Thoracic aorta (tissue), 2 donors: ENCODE data around the gene DFFB. TPM values are rescaled to one million over a fixed set of nuclear protein-coding genes. Genes with fewer than 3 reads are reported as not detected.

ENCODE experiments used
- ATAC-seq: fragments of 150-250 bp; one replicate; pipeline ENCODE4 v1.8.0; 2017; ENCODE audit warnings: low read depth; ENCODE audit not compliant: insufficient number of reproducible peaks, low FRiP score
- DNase-seq: peaks from one replicate; pipeline ENCODE4 v3.0.0-alpha.2; 2020; ENCODE audit warnings: low spot score
- H3K27ac ChIP-seq, 2 donors: fragments of 200-600 bp; sonication (generic); 1 replicate in 1 of 2; 2 replicates in 1 of 2; pipeline ENCODE4 v1.5.1; 2016; ENCODE audit warnings: mild to moderate bottlenecking in 2 of 2, moderate library complexity in 2 of 2
- H3K27me3 ChIP-seq: fragments of 200-600 bp; sonication (generic); replicated peaks from 2 replicates; pipeline ENCODE4 v1.6.0; 2016; ENCODE audit warnings: mild to moderate bottlenecking; ENCODE audit not compliant: insufficient read depth
- H3K36me3 ChIP-seq: fragments of 200-600 bp; sonication (generic); one replicate; pipeline ENCODE4 v1.5.1; 2016
- H3K4me1 ChIP-seq, 2 donors: fragments of 200-600 bp; sonication (generic); 1 replicate in 1 of 2; 2 replicates in 1 of 2; pipeline versions ENCODE4 v1.5.1 to v1.6.0; 2016; ENCODE audit warnings: low read depth in 2 of 2, mild to moderate bottlenecking in 1 of 2; ENCODE audit not compliant: control insufficient read depth in 1 of 2
- H3K4me3 ChIP-seq: fragments of 200-600 bp; sonication (generic); 2 replicates; pipeline ENCODE4 v1.5.1; 2016; ENCODE audit warnings: mild to moderate bottlenecking
- H3K9me3 ChIP-seq: fragments of 200-600 bp; sonication (generic); 2 replicates; pipeline ENCODE4 v1.5.1; 2016
- total RNA-seq, 2 donors: library from RNA; depleted of rRNA; stranded (reverse); fragments of >200 nt; gene quantifications; one replicate each; pipeline versions ENCODE4 v1.1.0 to v1.2.3, GENCODE V29; 2016
- TF ChIP-seq, protein P1 (sequence below): fragments of 200-600 bp; sonication (generic); IDR thresholded peaks from one replicate; pipeline ENCODE4 v1.5.1; 2019; ENCODE audit warnings: antibody characterized with exemption

Gene DFFB
- total RNA-seq, 2 donors from 2014 or later = 7.8 to 20.2 TPM

DNA sequence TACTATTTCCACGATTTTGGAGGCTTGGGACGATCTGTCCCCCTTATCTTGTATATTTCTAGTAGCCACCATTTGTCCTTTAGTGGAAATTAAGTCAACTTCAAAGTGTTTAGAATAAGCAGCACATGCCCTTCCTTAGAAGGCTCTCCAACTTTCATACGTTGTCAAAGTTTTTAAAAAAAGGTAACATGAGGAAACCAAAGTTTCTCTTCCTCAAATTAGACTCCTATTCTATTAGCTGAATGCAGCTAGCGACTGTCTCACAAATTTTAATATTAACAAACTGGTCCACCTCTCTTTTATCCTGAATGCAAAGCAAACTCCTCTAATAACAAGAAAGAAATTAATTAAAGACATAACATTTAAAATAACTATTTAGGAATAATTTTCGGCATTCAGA is 35.9 kb downstream of the DFFB start:
- TF ChIP-seq, protein P1, sequence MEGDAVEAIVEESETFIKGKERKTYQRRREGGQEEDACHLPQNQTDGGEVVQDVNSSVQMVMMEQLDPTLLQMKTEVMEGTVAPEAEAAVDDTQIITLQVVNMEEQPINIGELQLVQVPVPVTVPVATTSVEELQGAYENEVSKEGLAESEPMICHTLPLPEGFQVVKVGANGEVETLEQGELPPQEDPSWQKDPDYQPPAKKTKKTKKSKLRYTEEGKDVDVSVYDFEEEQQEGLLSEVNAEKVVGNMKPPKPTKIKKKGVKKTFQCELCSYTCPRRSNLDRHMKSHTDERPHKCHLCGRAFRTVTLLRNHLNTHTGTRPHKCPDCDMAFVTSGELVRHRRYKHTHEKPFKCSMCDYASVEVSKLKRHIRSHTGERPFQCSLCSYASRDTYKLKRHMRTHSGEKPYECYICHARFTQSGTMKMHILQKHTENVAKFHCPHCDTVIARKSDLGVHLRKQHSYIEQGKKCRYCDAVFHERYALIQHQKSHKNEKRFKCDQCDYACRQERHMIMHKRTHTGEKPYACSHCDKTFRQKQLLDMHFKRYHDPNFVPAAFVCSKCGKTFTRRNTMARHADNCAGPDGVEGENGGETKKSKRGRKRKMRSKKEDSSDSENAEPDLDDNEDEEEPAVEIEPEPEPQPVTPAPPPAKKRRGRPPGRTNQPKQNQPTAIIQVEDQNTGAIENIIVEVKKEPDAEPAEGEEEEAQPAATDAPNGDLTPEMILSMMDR = no peak
- Histone ChIP-seq H3K9me3 (peaks cover 6% of the 10 kb centered on the region), H3K27me3 (no peaks in the 10 kb centered on the region), H3K4me3 (no peak overlapping the region), H3K36me3 (peaks cover 18% of the 10 kb centered on the region), H3K27ac (no peak overlapping the region), H3K4me1 (peaks cover 0 to 6% of the 10 kb centered on the region in 2 donors)
- ATAC-seq = no peak
- no peak for DNase-seq

DNA sequence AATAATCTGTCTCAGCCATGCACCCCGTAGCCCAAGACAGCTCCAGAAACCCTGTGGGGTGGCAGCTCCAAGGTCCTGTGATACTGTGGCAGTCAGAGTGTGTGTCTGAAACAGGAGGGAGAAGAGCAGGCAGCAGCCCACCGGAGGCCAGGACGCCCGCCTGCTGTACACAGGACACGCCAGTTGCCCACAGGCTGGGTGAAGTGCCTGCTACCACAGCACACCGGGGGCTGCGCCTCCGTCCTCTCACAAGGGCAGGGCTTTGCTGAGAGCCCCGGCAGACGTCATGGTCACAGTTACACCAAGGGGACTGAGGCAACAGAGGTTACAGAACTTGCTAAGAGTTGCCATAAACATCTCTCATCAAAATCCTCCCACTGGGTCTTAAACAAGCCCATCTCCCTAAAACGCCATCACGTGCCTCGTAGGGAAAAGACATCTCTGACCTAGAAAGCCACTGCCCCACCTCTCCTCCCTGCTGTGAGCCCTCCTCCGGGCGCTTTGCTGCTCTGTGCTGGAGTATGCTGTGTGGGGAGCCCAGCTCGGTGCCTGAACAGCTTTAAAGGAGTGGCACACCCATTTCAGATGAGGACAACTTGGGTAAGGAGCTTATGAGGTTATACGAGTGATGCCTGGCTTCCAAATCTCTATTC is 37.5 kb downstream of the DFFB start:
- no peak for ATAC-seq
- no peak for DNase-seq
- Histone ChIP-seq H3K36me3 (peaks cover 13% of the 10 kb centered on the region), H3K4me1 (peaks cover 7 to 16% of the 10 kb centered on the region in 2 donors), H3K4me3 (no peak overlapping the region), H3K9me3 (peaks cover 6% of the 10 kb centered on the region), H3K27ac (no peak overlapping the region), H3K27me3 (no peaks in the 10 kb centered on the region)
- TF ChIP-seq, protein P1 = no peak

DNA sequence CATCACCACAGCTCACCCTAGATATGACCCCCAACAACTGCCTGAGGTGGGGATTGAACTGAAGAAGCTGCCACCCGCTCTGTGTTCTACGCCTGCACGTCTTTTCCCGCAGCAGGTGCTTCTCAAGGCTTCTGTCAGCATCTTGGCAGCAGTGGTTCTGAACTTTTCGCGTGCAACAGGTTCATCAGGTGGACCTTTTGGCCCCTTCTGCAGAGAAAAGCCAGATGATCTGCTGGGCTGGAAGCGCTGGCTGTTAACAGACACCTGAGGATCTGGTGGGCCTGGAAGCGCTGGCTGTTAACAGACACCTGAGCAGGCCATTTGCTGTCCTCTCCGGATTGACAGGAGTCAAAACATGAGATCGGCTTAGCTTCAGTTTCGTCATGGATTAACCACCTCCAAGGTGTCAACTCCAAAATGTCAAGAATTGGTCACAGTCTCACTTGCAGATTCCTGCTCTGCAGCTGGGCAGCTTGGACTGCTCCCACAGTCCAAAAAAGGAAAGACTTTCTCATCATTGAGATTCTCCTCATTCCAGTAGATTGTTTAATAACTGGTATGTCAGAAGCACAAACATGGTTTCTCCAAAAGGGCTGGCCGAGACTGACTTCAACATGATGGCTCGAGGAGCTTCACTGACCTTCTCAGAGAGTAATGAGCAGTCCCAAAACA is 38.1 kb downstream of the DFFB start:
- TF ChIP-seq, protein P1 = no peak
- DNase-seq = no peak
- Histone ChIP-seq H3K27ac (no peak overlapping the region), H3K36me3 (peaks cover 7% of the 10 kb centered on the region), H3K4me3 (no peak overlapping the region), H3K4me1 (peaks cover 7 to 16% of the 10 kb centered on the region in 2 donors), H3K9me3 (peaks cover 6% of the 10 kb centered on the region), H3K27me3 (no peaks in the 10 kb centered on the region)
- no peak for ATAC-seq

DNA sequence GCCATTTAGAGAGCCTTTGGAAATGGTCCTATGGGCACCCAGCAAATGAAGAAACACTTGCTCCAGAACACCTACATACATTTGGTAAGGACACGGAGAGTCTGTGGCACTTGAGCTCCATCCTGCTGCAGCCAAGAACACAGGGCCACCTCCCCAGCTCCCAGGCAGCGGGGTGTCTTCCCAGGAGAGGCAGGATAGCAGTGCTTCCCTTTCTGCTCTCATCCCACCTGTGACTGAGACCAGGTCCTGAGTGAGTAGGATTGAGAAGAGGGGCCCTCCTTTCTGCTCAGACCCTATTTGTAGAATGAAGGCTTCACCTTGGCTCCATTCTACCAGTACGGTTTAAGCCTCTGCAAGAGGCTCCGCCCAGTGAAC is 38.7 kb downstream of the DFFB start:
- Histone ChIP-seq H3K27ac (no peak overlapping the region), H3K27me3 (no peaks in the 10 kb centered on the region), H3K4me1 (peaks cover 7 to 16% of the 10 kb centered on the region in 2 donors), H3K9me3 (peaks cover 6% of the 10 kb centered on the region), H3K36me3 (peaks cover 1% of the 10 kb centered on the region), H3K4me3 (no peak overlapping the region)
- no peak for DNase-seq
- TF ChIP-seq, protein P1 = no peak
- ATAC-seq = no peak

DNA sequence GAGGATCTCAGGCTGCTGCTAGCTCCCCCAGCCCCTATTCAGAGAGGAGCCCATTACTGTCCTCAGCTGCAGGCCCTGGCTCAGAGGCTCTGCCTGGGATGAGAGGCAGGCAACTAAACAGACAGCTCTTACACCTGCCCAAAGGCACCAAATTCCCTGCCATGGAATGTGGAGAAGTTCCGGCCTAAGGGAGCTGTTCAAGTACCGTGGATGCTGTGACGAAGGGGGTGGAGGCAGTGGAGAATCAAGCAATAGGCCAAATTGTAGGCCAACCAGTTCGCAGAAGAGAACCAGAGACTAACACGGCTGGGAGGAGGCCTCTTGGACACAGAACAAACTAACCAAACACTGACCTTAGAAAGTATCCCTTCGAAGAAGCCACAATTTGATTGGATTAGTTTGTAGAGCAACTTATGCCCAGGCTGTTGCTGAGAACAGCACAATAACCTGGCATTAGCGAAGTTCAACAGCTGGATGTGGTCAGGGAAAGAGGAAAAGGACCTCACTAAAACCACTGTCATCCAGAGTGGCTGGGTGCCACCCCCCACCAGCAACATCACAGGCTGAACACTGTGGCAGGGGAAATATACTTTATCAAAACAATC is 39.2 kb downstream of the DFFB start:
- Histone ChIP-seq H3K9me3 (peaks cover 6% of the 10 kb centered on the region), H3K4me1 (peaks cover 7 to 16% of the 10 kb centered on the region in 2 donors), H3K36me3 (no peaks in the 10 kb centered on the region), H3K27me3 (no peaks in the 10 kb centered on the region), H3K27ac (no peak overlapping the region), H3K4me3 (no peak overlapping the region)
- TF ChIP-seq, protein P1 = no peak
- ATAC-seq (no peak), DNase-seq (no peak)
